Ishikawa (cell line): ENCODE measurements around the gene CEACAM1.

Experiments
- CEBPB ChIP-seq: IDR thresholded peaks from 2 replicates; pipeline ENCODE4 v1.6.1; 2012
- CREB1 ChIP-seq: IDR thresholded peaks from 2 replicates; pipeline ENCODE4 v1.6.1; 2012; ENCODE audit warnings: low read depth
- EGR1 ChIP-seq: IDR thresholded peaks from 2 replicates; pipeline ENCODE4 v1.6.1; 2012
- RAD21 ChIP-seq: IDR thresholded peaks from 2 replicates; pipeline ENCODE4 v1.6.1; 2012; ENCODE audit warnings: low read depth
- REST ChIP-seq: IDR thresholded peaks from 2 replicates; pipeline ENCODE4 v1.6.1; 2012; ENCODE audit warnings: low read depth, mild to moderate bottlenecking
- TCF12 ChIP-seq: IDR thresholded peaks from 2 replicates; pipeline ENCODE4 v1.6.1; 2012; ENCODE audit warnings: low read depth
- TEAD4 ChIP-seq: IDR thresholded peaks from 2 replicates; pipeline ENCODE4 v1.6.1; 2012
- USF1 ChIP-seq: IDR thresholded peaks from 2 replicates; pipeline ENCODE4 v1.6.1; 2012
- YY1 ChIP-seq: IDR thresholded peaks from 2 replicates; pipeline ENCODE4 v1.6.1; 2012; ENCODE audit warnings: low read depth
- ZBTB7A ChIP-seq: IDR thresholded peaks from 2 replicates; pipeline ENCODE4 v1.6.1; 2012; ENCODE audit warnings: low read depth

- TF ChIP-seq REST (no peak), ZBTB7A (no peak), RAD21 (no peak), YY1 (no peak), USF1 (no peak), TCF12 (no peak), TEAD4 (no peak), CREB1 (no peak), EGR1 (no peak), CEBPB (no peak)
Observed at GRCh38 chr19:42558450-42559150, 30.3 kb upstream of the CEACAM1 start.
